Fibroblast of lung (primary cell): Measurements from ENCODE around the gene BMERB1. TPM values are rescaled to one million over a fixed set of nuclear protein-coding genes. Genes with fewer than 3 reads are reported as not detected.

Source experiments
- DNase-seq, 2 donors: peaks; one replicate each; pipeline versions ENCODE4 v3.0.0 to v3.0.0-alpha.2; 2010; ENCODE audit warnings: low read depth in 2 of 2
- H2AFZ ChIP-seq: 2 replicates; pipeline ENCODE4 v1.5.1; 2012; ENCODE audit warnings: low read length, control low read depth, inconsistent platforms
- H3K27ac ChIP-seq: 2 replicates; pipeline ENCODE4 v1.5.1; 2011; ENCODE audit warnings: low read length, control low read depth; ENCODE audit not compliant: insufficient read depth
- H3K27me3 ChIP-seq: 2 replicates; pipeline ENCODE4 v1.5.1; 2011; ENCODE audit warnings: mild to moderate bottlenecking, low read length; ENCODE audit not compliant: control insufficient read depth, insufficient read depth
- H3K36me3 ChIP-seq: 2 replicates; pipeline ENCODE4 v1.5.1; 2011; ENCODE audit warnings: low read length; ENCODE audit not compliant: control insufficient read depth, insufficient read depth
- H3K4me1 ChIP-seq: 2 replicates; pipeline ENCODE4 v1.5.1; 2011; ENCODE audit warnings: low read length; ENCODE audit not compliant: control insufficient read depth, insufficient read depth; ENCODE audit errors: extremely low read depth
- H3K4me2 ChIP-seq: 2 replicates; pipeline ENCODE4 v1.5.1; 2011; ENCODE audit warnings: low read length, control low read depth; ENCODE audit not compliant: insufficient read depth; ENCODE audit errors: extremely low read depth
- H3K4me3 ChIP-seq, 4 experiments: fragments of 200-600 bp in 1 of 4; sonication (generic) in 1 of 4; replicated peaks in 1 of 4; 2 replicates each; pipeline ENCODE4 v1.5.1; 2011 to 2016; ENCODE audit warnings: low read length in 4 of 4, low read depth in 3 of 4, mild to moderate bottlenecking in 3 of 4, control low read depth in 2 of 4, inconsistent platforms in 1 of 4, mixed read lengths in 1 of 4; ENCODE audit not compliant: insufficient read depth in 1 of 4; ENCODE audit errors: control extremely low read depth in 1 of 4
- H3K79me2 ChIP-seq: 2 replicates; pipeline ENCODE4 v1.5.1; 2012; ENCODE audit warnings: mild to moderate bottlenecking, low read length, inconsistent platforms; ENCODE audit not compliant: control insufficient read depth, insufficient read depth
- H3K9ac ChIP-seq: 2 replicates; pipeline ENCODE4 v1.5.1; 2011; ENCODE audit warnings: mild to moderate bottlenecking, low read length, control low read depth; ENCODE audit not compliant: insufficient read depth
- H3K9me3 ChIP-seq: 2 replicates; pipeline ENCODE4 v1.5.1; 2012; ENCODE audit warnings: low read depth, low read length; ENCODE audit not compliant: control insufficient read depth, insufficient read depth
- H4K20me1 ChIP-seq: 2 replicates; pipeline ENCODE4 v1.5.1; 2011; ENCODE audit warnings: low read length; ENCODE audit not compliant: control insufficient read depth, insufficient read depth; ENCODE audit errors: extremely low read depth
- EZH2 ChIP-seq: IDR thresholded peaks from 2 replicates; pipeline ENCODE4 v1.5.1; 2012; ENCODE audit warnings: low read length, control low read depth, mild to moderate bottlenecking; ENCODE audit errors: missing control alignments
- polyA plus RNA-seq, 2 donors: library from polyadenylated mRNA; depleted of rRNA in 1 of 2; stranded (reverse) in 1 of 2; unstranded in 1 of 2; fragments of >200 nt; gene quantifications; 2 replicates each; pipeline ENCODE4 v1.2.1, GENCODE V29; 2011 to 2012; ENCODE audit warnings: missing spikeins in 1 of 2
- total RNA-seq: library from RNA; depleted of rRNA; stranded (reverse); fragments of >200 nt; gene quantifications from 2 replicates; pipeline ENCODE4 v1.2.1, GENCODE V29; 2014
- TF ChIP-seq, protein P1 (sequence below), 2 donors: IDR thresholded peaks in 1 of 2; conservative IDR thresholded peaks in 1 of 2; 1 replicate in 1 of 2; 2 replicates in 1 of 2; pipeline ENCODE4 v1.5.1; 2011 to 2012; ENCODE audit warnings: low read length in 2 of 2, control low read depth in 1 of 2, inconsistent platforms in 1 of 2, low read depth in 1 of 2, mild to moderate bottlenecking in 1 of 2

BMERB1 gene
- total and polyA plus RNA-seq, 2 donors (not counting 1 experiment from before 2014, with no cell fraction given): 39.1 to 46.0 TPM

DNA sequence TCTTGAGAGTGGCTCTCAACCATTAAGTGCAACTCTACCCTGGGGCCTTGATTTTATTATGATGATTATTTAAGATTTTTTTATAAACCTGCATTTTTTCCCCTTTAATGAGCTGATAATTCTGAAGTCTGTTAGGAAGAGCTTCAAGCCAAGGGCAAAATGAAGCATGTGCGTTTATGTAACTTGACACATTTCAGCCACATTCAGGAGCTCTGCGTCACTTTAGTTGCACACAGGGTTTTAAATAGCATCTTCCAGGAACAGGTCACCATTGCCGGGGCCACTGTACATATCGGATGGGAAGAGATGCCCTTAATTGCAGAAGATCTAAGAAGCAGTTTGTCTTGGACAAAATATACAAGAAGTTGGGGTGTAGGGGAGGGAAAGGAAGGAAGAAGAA, 89.6 kb downstream of the BMERB1 start:
- no peaks in the 10 kb centered on the region for H3K27me3 ChIP-seq
- H2AFZ ChIP-seq: no peak overlapping the region
- peaks cover 3% of the 10 kb centered on the region for H3K4me1 ChIP-seq
- H3K36me3 ChIP-seq: no peaks in the 10 kb centered on the region
- H3K79me2 ChIP-seq: no peaks in the 10 kb centered on the region
- H3K9me3 ChIP-seq: no peaks in the 10 kb centered on the region
- no peak for TF ChIP-seq EZH2
- TF ChIP-seq, protein P1, sequence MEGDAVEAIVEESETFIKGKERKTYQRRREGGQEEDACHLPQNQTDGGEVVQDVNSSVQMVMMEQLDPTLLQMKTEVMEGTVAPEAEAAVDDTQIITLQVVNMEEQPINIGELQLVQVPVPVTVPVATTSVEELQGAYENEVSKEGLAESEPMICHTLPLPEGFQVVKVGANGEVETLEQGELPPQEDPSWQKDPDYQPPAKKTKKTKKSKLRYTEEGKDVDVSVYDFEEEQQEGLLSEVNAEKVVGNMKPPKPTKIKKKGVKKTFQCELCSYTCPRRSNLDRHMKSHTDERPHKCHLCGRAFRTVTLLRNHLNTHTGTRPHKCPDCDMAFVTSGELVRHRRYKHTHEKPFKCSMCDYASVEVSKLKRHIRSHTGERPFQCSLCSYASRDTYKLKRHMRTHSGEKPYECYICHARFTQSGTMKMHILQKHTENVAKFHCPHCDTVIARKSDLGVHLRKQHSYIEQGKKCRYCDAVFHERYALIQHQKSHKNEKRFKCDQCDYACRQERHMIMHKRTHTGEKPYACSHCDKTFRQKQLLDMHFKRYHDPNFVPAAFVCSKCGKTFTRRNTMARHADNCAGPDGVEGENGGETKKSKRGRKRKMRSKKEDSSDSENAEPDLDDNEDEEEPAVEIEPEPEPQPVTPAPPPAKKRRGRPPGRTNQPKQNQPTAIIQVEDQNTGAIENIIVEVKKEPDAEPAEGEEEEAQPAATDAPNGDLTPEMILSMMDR (conservative IDR thresholded peaks at IDR 0.05 in 1 of 2, IDR thresholded peaks at IDR 0.05 in 1 of 2; ENCODE audit: low read depth in 1 of 2, low read length in 2 of 2): no peak
- H3K27ac ChIP-seq: no peak overlapping the region
- H3K4me2 ChIP-seq: no peak overlapping the region
- H3K9ac ChIP-seq: no peak overlapping the region
- no peak overlapping the region for H3K4me3 ChIP-seq
- no peaks in the 10 kb centered on the region for H4K20me1 ChIP-seq
- DNase-seq: no peak

DNA sequence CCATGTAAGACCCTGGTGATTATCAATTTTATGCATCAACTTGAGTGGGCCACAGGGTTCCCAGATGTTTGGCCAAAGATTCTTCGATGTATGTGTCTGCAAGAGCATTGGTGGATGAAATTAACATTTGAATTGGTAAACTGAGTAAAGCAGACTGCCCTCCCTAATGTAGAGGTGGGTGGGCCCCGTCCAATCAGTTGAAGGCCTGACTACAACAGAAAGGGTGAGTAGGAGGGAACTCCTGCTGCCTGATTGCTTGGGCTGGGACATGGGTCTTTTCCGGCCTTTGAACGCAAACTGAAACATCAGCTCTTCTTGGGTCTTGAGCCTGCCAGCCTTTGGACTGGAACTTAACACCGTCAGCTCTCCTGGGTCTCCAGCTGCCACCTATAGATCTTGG, 90.6 kb downstream of the BMERB1 start:
- H3K9me3 ChIP-seq: no peaks in the 10 kb centered on the region
- DNase-seq: no peak
- no peaks in the 10 kb centered on the region for H4K20me1 ChIP-seq
- no peaks in the 10 kb centered on the region for H3K79me2 ChIP-seq
- no peak overlapping the region for H3K4me2 ChIP-seq
- no peaks in the 10 kb centered on the region for H3K27me3 ChIP-seq
- H3K4me3 ChIP-seq: no peak overlapping the region
- no peak overlapping the region for H2AFZ ChIP-seq
- TF ChIP-seq EZH2: no peak
- TF ChIP-seq, protein P1 (conservative IDR thresholded peaks at IDR 0.05 in 1 of 2, IDR thresholded peaks at IDR 0.05 in 1 of 2; ENCODE audit: low read depth in 1 of 2, low read length in 2 of 2): no peak
- H3K27ac ChIP-seq: no peak overlapping the region
- H3K4me1 ChIP-seq: no peaks in the 10 kb centered on the region
- H3K9ac ChIP-seq: no peak overlapping the region
- H3K36me3 ChIP-seq: no peaks in the 10 kb centered on the region

DNA sequence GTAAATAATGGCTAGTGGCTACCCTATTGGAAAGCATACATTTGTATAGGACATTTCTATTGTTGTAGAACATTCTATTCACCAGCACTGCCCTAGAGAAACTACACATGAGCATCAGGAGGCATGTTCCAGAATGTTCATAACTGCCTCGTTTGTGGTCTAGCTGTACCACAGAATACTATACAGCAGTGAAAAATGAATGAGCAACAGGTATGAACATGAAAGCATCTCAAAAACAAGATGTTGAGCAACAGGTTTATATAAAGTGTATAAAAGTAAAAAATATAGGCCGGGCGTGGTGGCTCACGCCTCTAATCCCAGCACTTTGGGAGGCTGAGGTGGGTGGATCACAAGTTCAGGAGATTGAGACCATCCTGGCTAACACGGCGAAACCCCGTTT, 91.7 kb downstream of the BMERB1 start:
- H3K9me3 ChIP-seq: no peaks in the 10 kb centered on the region
- TF ChIP-seq, protein P1 (conservative IDR thresholded peaks at IDR 0.05 in 1 of 2, IDR thresholded peaks at IDR 0.05 in 1 of 2; ENCODE audit: low read depth in 1 of 2, low read length in 2 of 2): no peak
- no peak for TF ChIP-seq EZH2
- no peak overlapping the region for H3K27ac ChIP-seq

More for the DNA sequence above, 91.7 kb downstream of the BMERB1 start:
- Histone ChIP-seq H3K9ac (no peak overlapping the region), H3K4me1 (no peaks in the 10 kb centered on the region), H3K36me3 (no peaks in the 10 kb centered on the region), H3K4me3 (no peak overlapping the region), H3K79me2 (no peaks in the 10 kb centered on the region), H3K4me2 (no peak overlapping the region), H3K27me3 (no peaks in the 10 kb centered on the region), H2AFZ (no peak overlapping the region), H4K20me1 (no peaks in the 10 kb centered on the region)
- no peak for DNase-seq
